Erythroblast (primary cell): Measurements from ENCODE around the gene PPP1R12B.
"Not testable (repeated sequence)": the region's sequence is repeated elsewhere in the genome, so short reads cannot be mapped to it uniquely, and the experiment has no call there.

ENCODE experiments used
- DNase-seq, 2 experiments: peaks; one replicate each; lab custom pipeline; 2025; lab: John Stamatoyannopoulos, UW
- GATA1 ChIP-seq: IDR thresholded peaks from 2 replicates; pipeline ENCODE4 v1.6.1; 2011; ENCODE audit warnings: low read depth, mild to moderate bottlenecking, control low read depth, low read length, moderate library complexity
- POLR2A ChIP-seq: IDR thresholded peaks from 2 replicates; pipeline ENCODE4 v1.6.1; 2011; ENCODE audit warnings: mild to moderate bottlenecking, low read length

Gene PPP1R12B

DNA sequence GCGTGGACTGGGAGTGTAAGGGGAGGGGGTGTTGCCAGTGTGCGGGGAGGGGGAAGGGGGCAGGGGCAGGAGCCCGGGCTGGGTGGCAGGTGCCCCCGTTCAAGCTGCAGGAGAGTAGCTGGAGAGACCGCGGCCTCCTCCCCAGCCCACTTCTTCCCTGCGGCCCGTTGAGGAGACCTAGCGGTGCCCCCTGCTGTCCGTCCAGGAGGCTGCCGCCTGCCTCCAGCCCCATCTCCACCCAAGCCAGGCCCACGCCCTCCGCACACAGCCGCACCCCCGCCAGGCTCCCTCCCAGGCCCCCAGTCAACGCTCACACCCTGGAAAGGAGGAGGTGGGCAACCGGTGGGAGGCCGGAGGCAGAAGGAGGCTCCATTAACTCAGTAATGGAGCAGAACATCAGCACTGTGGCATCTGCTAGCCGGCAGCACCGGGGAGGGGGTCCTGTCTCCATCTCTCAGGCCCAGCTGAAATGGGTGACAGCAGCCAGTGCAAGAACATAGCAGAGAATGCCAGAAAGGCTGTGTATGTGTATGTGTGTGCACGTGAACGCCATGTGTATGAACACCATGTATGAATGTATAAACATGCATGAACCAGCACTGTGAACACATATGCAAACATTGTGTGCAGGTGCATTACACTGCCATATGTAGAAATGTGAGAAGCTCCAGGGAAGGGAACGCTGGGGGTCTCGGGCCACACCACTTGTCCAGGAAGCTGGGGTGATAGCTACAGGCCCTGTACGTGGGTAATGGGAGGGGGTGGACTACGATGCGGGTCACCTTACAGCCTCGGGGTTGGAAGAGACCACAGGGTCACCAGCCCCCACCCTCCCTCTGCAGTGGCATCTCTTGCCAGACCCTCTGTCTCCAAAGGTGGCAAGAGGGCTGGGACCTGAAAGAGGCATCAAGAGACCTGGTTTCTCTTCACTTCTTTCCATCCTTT, 277.2 kb downstream of the PPP1R12B start:
- DNase-seq = peak; percentile 77 to 81
- TF ChIP-seq POLR2A = no peak
- no peak for TF ChIP-seq GATA1

- DNase-seq = not testable (repeated sequence)
Observed at GRCh38 chr1:202627036-202627435, 278.5 kb downstream of the PPP1R12B start.

- TF ChIP-seq POLR2A (no peak), GATA1 (no peak)
Observed at GRCh38 chr1:202627841-202628565, 279.5 kb downstream of the PPP1R12B start.

GRCh38 chr1:202628646-202629215, 280.2 kb downstream of the PPP1R12B start:
- DNase-seq = no peak
- TF ChIP-seq POLR2A = no peak
- no peak for TF ChIP-seq GATA1

More at GRCh38 chr1:202627841-202628565, 279.5 kb downstream of the PPP1R12B start:
- DNase-seq = no peak

- not testable (repeated sequence) for DNase-seq
Observed at GRCh38 chr1:202629257-202629811, 280.8 kb downstream of the PPP1R12B start.

DNA sequence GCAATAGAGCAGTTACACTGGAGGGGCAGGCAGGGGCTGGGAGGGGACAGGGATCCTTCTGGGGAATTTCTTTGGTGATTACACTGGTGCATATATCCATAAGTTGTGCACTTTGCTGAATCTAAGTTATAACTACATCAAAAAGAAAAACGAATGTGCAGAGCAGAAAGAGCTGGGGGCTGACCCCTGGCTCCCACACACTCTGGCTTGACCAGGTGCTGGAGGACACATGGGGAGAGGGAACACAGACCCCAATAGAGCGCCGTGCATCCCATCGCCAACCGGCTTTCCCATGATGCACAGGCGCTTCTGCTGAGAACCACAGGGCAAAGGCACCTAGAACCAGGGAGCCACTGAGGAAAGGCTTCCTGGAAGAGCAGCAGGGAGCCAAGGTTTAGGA, 281.6 kb downstream of the PPP1R12B start:
- DNase-seq = not testable (repeated sequence)

- no peak for DNase-seq
- TF ChIP-seq POLR2A (no peak), GATA1 (no peak)
Observed at GRCh38 chr1:202630541-202630940, 282.0 kb downstream of the PPP1R12B start.

- no peak for DNase-seq
- TF ChIP-seq GATA1 = no peak
- TF ChIP-seq POLR2A = no peak
Observed at GRCh38 chr1:202631076-202631923, 282.8 kb downstream of the PPP1R12B start.

GRCh38 chr1:202632241-202632640, 283.7 kb downstream of the PPP1R12B start:
- no peak for DNase-seq
- TF ChIP-seq GATA1 (no peak), POLR2A (no peak)

GRCh38 chr1:202636171-202636570, 287.7 kb downstream of the PPP1R12B start:
- DNase-seq = not testable (repeated sequence)

DNA sequence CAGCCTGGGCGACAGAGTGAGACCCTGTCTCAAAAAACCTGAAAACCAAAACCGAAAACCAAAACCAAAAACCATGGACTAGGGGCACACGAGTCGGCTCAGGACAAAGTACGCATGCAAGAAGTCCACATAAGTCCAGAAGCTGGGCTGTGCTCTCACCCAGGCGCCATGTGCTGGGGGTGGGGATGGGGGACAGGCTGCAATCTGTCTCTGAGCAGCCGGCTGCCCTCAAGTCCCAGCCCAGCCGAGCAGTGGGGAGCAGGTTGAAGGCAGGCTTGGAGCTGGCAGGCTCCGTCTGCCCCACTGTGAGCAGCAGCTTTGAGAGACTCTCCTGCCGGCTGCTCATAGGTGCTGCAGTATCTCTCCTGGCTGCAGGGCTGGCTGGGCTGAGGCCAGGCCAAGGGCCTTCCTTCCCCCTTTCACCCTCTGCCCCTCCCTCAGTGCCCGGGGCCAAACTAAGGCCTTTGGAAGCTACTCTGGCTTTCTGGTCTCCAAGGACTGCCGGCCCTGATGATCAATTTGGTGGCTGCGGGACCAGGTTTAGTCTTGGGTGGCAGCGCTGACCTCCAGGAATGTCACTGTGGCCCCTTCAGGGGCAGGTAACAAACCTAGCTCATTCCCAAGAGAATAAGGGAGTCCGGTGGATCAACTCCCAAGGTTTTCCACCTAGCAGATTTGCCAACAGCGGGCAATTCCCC, 289.0 kb downstream of the PPP1R12B start:
- not testable (repeated sequence) for DNase-seq

- no peak for TF ChIP-seq POLR2A
- no peak for TF ChIP-seq GATA1
- no peak for DNase-seq
Observed at GRCh38 chr1:202638019-202638700, 289.7 kb downstream of the PPP1R12B start.

DNA sequence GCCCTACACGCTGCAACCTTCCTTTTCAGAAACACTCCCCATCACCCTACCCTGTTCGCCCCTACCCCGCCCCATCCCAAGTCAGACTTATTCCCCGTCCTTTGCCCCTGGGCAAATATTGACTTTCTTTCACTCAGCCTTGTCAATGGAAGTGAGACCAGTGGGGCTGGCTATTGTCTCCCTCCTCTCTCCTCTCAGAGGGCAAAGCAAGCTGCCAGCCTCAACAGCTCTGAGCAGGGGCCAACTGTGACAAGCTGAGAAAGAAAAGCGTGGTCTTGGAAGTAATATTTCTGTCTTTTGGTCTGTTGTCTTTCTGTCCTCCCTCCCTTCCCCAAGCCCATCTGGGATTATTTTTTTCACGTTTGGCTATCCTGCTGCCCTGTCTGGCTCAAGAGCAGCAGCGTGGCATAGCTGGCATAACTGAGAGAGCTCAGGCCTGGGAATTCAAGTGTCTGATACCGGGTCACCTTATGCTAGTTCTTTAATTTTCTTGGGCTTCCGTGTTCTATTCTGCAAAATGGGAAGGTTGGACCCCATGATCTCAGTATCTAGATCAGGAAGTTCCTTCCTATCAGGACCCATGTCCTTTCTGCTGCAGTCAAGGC, 290.3 kb downstream of the PPP1R12B start:
- not testable (repeated sequence) for DNase-seq
